H9 (cell line): ENCODE measurements around the gene ZNF587. TPM values are rescaled to one million over a fixed set of nuclear protein-coding genes. Genes with fewer than 3 reads are reported as not detected.

Experiments
- DNase-seq: peaks from one replicate; pipeline ENCODE4 v3.0.0-alpha.2; 2017
- H2AFZ ChIP-seq: one replicate; pipeline ENCODE4 v1.6.1; 2013; ENCODE audit warnings: mild to moderate bottlenecking, low read length, control low read depth, moderate library complexity
- H2AK5ac ChIP-seq: 2 replicates; pipeline ENCODE4 v1.6.1; 2013; ENCODE audit warnings: low read length, control low read depth, mixed read lengths; ENCODE audit not compliant: insufficient read length
- H2BK120ac ChIP-seq: one replicate; pipeline ENCODE4 v1.6.1; 2013; ENCODE audit warnings: low read depth, mild to moderate bottlenecking, low read length, control low read depth, inconsistent platforms; ENCODE audit not compliant: poor library complexity, severe bottlenecking
- H2BK12ac ChIP-seq: 2 replicates; pipeline ENCODE4 v1.6.1; 2013; ENCODE audit warnings: low read length, control low read depth, mixed read lengths, low read depth; ENCODE audit not compliant: insufficient read length
- H2BK15ac ChIP-seq: 2 replicates; pipeline ENCODE4 v1.6.1; 2013; ENCODE audit warnings: low read depth, low read length, control low read depth
- H2BK20ac ChIP-seq: one replicate; pipeline ENCODE4 v1.6.1; 2013; ENCODE audit warnings: low read depth, mild to moderate bottlenecking, low read length, control low read depth, inconsistent platforms; ENCODE audit not compliant: poor library complexity, severe bottlenecking
- H2BK5ac ChIP-seq: 2 replicates; pipeline ENCODE4 v1.6.1; 2013; ENCODE audit warnings: low read length, control low read depth, mixed read lengths; ENCODE audit not compliant: insufficient read length
- H3K14ac ChIP-seq: 2 replicates; pipeline ENCODE4 v1.6.1; 2013; ENCODE audit warnings: low read length, control low read depth; ENCODE audit not compliant: insufficient read depth
- H3K18ac ChIP-seq: 2 replicates; pipeline ENCODE4 v1.6.1; 2013; ENCODE audit warnings: low read depth, mild to moderate bottlenecking, mixed read lengths, low read length, control low read depth; ENCODE audit not compliant: insufficient read length
- H3K23ac ChIP-seq: 2 replicates; pipeline ENCODE4 v1.6.1; 2013; ENCODE audit warnings: low read length, control low read depth, mixed read lengths, low read depth; ENCODE audit not compliant: insufficient read length
- H3K23me2 ChIP-seq: 2 replicates; pipeline ENCODE4 v1.6.1; 2013; ENCODE audit warnings: low read depth, mild to moderate bottlenecking, mixed read lengths, low read length, control low read depth; ENCODE audit not compliant: insufficient read length, poor library complexity, severe bottlenecking
- H3K27ac ChIP-seq: 2 replicates; pipeline ENCODE4 v1.5.1; 2013; ENCODE audit warnings: low read length, control low read depth, mixed read lengths, low read depth; ENCODE audit not compliant: insufficient read length
- H3K27me3 ChIP-seq: 2 replicates; pipeline ENCODE4 v1.6.1; 2013; ENCODE audit warnings: low read length, control low read depth, inconsistent platforms; ENCODE audit not compliant: insufficient read depth
- H3K4ac ChIP-seq: 2 replicates; pipeline ENCODE4 v1.6.1; 2013; ENCODE audit warnings: low read depth, mild to moderate bottlenecking, control low read depth, inconsistent platforms, low read length, moderate library complexity
- H3K4me1 ChIP-seq: 2 replicates; pipeline ENCODE4 v1.6.1; 2013; ENCODE audit warnings: low read length, control low read depth, inconsistent platforms; ENCODE audit not compliant: insufficient read depth
- H3K4me2 ChIP-seq: 2 replicates; pipeline ENCODE4 v1.6.1; 2013; ENCODE audit warnings: low read length, control low read depth, mixed read lengths; ENCODE audit not compliant: insufficient read length, insufficient read depth
- H3K56ac ChIP-seq: 2 replicates; pipeline ENCODE4 v1.6.1; 2013; ENCODE audit warnings: low read depth, mild to moderate bottlenecking, mixed read lengths, low read length, control low read depth; ENCODE audit not compliant: insufficient read length
- H3K79me1 ChIP-seq: 2 replicates; pipeline ENCODE4 v1.6.1; 2013; ENCODE audit warnings: low read depth, mild to moderate bottlenecking, moderate library complexity, low read length, control low read depth, inconsistent platforms; ENCODE audit not compliant: insufficient read depth, poor library complexity, severe bottlenecking
- H3K79me2 ChIP-seq: 2 replicates; pipeline ENCODE4 v1.6.1; 2013; ENCODE audit warnings: low read length, control low read depth, inconsistent platforms; ENCODE audit not compliant: insufficient read depth
- H3K9ac ChIP-seq: 2 replicates; pipeline ENCODE4 v1.6.1; 2013; ENCODE audit warnings: low read length, control low read depth, mixed read lengths; ENCODE audit not compliant: insufficient read length; ENCODE audit errors: extremely low read depth
- H3K9me3 ChIP-seq: one replicate; pipeline ENCODE4 v1.6.1; 2013; ENCODE audit warnings: low read depth, low read length, inconsistent platforms; ENCODE audit not compliant: control insufficient read depth
- H3T11ph ChIP-seq: one replicate; pipeline ENCODE4 v1.6.1; 2013; ENCODE audit warnings: mild to moderate bottlenecking, low read length, control low read depth, inconsistent platforms
- H4K20me1 ChIP-seq: one replicate; pipeline ENCODE4 v1.6.1; 2013; ENCODE audit not compliant: control insufficient read depth, insufficient read length, insufficient read depth
- H4K5ac ChIP-seq: 2 replicates; pipeline ENCODE4 v1.6.1; 2013; ENCODE audit warnings: low read depth, mild to moderate bottlenecking, mixed read lengths, low read length, control low read depth; ENCODE audit not compliant: insufficient read length
- H4K8ac ChIP-seq: replicated peaks from 2 replicates; pipeline ENCODE4 v1.6.1; 2013; ENCODE audit warnings: low read length, control low read depth, mixed read lengths, low read depth; ENCODE audit not compliant: insufficient read length
- H4K91ac ChIP-seq: 2 replicates; pipeline ENCODE4 v1.6.1; 2013; ENCODE audit warnings: low read depth, mild to moderate bottlenecking, moderate library complexity, mixed read lengths, low read length, control low read depth; ENCODE audit not compliant: insufficient read length
- H3K27ac Mint-ChIP-seq, 3 experiments: 2 replicates in 2 of 3; 3 replicates in 1 of 3; pipeline ENCODE4 v1.8.0; 2020 to 2021; ENCODE audit warnings: mixed read lengths in 3 of 3, mild to moderate bottlenecking in 1 of 3, moderate library complexity in 1 of 3
- H3K27me3 Mint-ChIP-seq: 2 replicates; pipeline ENCODE4 v1.8.0; 2021; ENCODE audit warnings: low read depth, mild to moderate bottlenecking, moderate library complexity, mixed read lengths
- H3K36me3 Mint-ChIP-seq, 3 experiments: 2 replicates in 2 of 3; 3 replicates in 1 of 3; pipeline ENCODE4 v1.8.0; 2020 to 2021; ENCODE audit warnings: low read depth in 3 of 3, mixed read lengths in 3 of 3; ENCODE audit not compliant: insufficient read depth in 1 of 3
- H3K4me1 Mint-ChIP-seq, 2 experiments: 2 replicates each; pipeline ENCODE4 v1.8.0; 2020; ENCODE audit warnings: mixed read lengths in 2 of 2
- H3K4me3 Mint-ChIP-seq, 2 experiments: 2 replicates in 1 of 2; 3 replicates in 1 of 2; pipeline ENCODE4 v1.8.0; 2020 to 2021; ENCODE audit warnings: mild to moderate bottlenecking in 2 of 2, mixed read lengths in 2 of 2, moderate library complexity in 1 of 2
- H3K9me3 Mint-ChIP-seq, 2 experiments: 2 replicates in 1 of 2; 3 replicates in 1 of 2; pipeline ENCODE4 v1.8.0; 2020; ENCODE audit warnings: mild to moderate bottlenecking in 2 of 2, mixed read lengths in 2 of 2, moderate library complexity in 1 of 2
- WGBS: extraction: QIAGEN DNeasy Blood & Tissue Kit; methylation state at CpG from one replicate; pipeline ENCODE4 v1.1.7; 2013; ENCODE audit warnings: missing lambda C conversion rate, low lambda C conversion rate, mixed read lengths; ENCODE audit not compliant: insufficient read length; ENCODE audit errors: extremely low coverage; 5-methylcytosine and 5-hydroxymethylcytosine counted together
- total RNA-seq: library from RNA; stranded (reverse); gene quantifications from 2 replicates; pipeline ENCODE4 v1.2.1, GENCODE V29; 2021
- TF ChIP-seq, protein P1 (sequence below): fragments of 200-600 bp; sonication (generic); conservative IDR thresholded peaks from 3 replicates; pipeline ENCODE4 v1.8.0; 2021; ENCODE audit warnings: antibody characterized with exemption, mild to moderate bottlenecking

Gene ZNF587
- total RNA-seq, 1 experiment from 2014 or later = 40.0 TPM

DNA sequence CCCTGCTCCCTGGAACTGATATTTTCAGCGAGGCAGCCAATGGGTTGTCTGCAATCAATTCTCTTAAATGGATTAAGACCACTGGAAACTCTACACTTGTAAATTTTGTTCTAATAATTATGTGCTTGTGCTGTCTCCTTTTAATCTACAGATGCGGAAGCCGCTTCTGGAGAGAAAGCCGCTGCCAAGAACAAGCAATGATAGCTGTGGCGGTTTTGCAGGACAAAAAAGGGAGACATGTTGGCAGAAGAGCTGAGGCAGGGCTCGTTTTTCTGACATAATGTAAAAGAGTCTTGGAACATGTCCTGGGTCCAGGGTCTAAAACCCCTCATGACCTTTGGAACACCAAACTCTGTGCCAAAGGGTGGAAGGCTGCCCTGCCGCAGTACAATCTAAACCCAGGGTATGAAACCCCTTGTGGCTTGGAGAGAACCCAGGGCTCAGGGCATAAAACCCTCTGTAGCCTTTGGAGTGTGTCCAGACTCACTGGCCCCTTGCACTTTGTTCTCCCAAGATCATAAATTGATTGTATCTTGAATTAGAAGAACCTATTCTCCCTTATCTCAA is 54.0 kb downstream of the ZNF587 start:
- DNase-seq = no peak
- H3K9ac ChIP-seq = no peak overlapping the region
- TF ChIP-seq, protein P1, sequence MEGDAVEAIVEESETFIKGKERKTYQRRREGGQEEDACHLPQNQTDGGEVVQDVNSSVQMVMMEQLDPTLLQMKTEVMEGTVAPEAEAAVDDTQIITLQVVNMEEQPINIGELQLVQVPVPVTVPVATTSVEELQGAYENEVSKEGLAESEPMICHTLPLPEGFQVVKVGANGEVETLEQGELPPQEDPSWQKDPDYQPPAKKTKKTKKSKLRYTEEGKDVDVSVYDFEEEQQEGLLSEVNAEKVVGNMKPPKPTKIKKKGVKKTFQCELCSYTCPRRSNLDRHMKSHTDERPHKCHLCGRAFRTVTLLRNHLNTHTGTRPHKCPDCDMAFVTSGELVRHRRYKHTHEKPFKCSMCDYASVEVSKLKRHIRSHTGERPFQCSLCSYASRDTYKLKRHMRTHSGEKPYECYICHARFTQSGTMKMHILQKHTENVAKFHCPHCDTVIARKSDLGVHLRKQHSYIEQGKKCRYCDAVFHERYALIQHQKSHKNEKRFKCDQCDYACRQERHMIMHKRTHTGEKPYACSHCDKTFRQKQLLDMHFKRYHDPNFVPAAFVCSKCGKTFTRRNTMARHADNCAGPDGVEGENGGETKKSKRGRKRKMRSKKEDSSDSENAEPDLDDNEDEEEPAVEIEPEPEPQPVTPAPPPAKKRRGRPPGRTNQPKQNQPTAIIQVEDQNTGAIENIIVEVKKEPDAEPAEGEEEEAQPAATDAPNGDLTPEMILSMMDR = no peak
- no peak overlapping the region for H2BK15ac ChIP-seq
- H3K79me2 ChIP-seq = no peaks in the 10 kb centered on the region
- no peak overlapping the region for H3K4ac ChIP-seq
- Mint-ChIP-seq H3K36me3 (peaks cover 17 to 25% (median 18%) of the 10 kb centered on the region in 3 experiments; a peak in 6 of 7 replicates), H3K4me1 (peaks cover 0 to 3% of the 10 kb centered on the region in 2 experiments; a peak in 2 of 4 replicates), H3K4me3 (no peak overlapping the region), H3K27me3 (no peaks in the 10 kb centered on the region), H3K9me3 (no peaks in the 10 kb centered on the region), H3K27ac (no peak overlapping the region; a peak in 1 of 7 replicates)
- no peak overlapping the region for H4K91ac ChIP-seq
- no peak overlapping the region for H2BK5ac ChIP-seq
- H3K18ac ChIP-seq = no peak overlapping the region
- no peak overlapping the region for H2AFZ ChIP-seq
- no peak overlapping the region for H3K4me2 ChIP-seq
- H2BK12ac ChIP-seq = no peak overlapping the region
- H3K23me2 ChIP-seq = no peaks in the 10 kb centered on the region
- H3K56ac ChIP-seq = no peak overlapping the region
- no peak overlapping the region for H4K8ac ChIP-seq
- H3K27ac ChIP-seq = no peak overlapping the region
- H3T11ph ChIP-seq = no peak overlapping the region
- H3K79me1 ChIP-seq = no peaks in the 10 kb centered on the region
- H4K5ac ChIP-seq = no peak overlapping the region
- no peaks in the 10 kb centered on the region for H3K27me3 ChIP-seq
- no CpG with 5 or more reads among the region's 7 CpGs for WGBS
- no peaks in the 10 kb centered on the region for H3K4me1 ChIP-seq
- H3K14ac ChIP-seq = no peak overlapping the region
- no peaks in the 10 kb centered on the region for H3K9me3 ChIP-seq
- no peak overlapping the region for H3K23ac ChIP-seq
- no peak overlapping the region for H2AK5ac ChIP-seq
- H2BK120ac ChIP-seq = no peak overlapping the region
- H2BK20ac ChIP-seq = no peak overlapping the region
- no peaks in the 10 kb centered on the region for H4K20me1 ChIP-seq
